ENCODE data around the gene PTPN9. TPM values are rescaled to one million over a fixed set of nuclear protein-coding genes. Genes with fewer than 3 reads are reported as not detected.

PTPN9 gene
- total and polyA plus RNA-seq, 2 of the 13 experiments (the other 11 are each of a cell fraction or from before 2014, with no cell fraction given), result 16.6 to 19.9 TPM

- TF ChIP-seq ZNF136 (CRISPR knock-in tag; IDR thresholded peaks at IDR 0.05; ENCODE audit: low read depth), result no peak
- TF ChIP-seq ELK4 (CRISPR knock-in tag; IDR thresholded peaks at IDR 0.05; ENCODE audit: borderline replicate concordance), result no peak
- no peak for TF ChIP-seq TEF (CRISPR knock-in tag; IDR thresholded peaks at IDR 0.05)
- no peak for TF ChIP-seq ZNF33B (CRISPR knock-in tag; IDR thresholded peaks at IDR 0.05)
- no peak for TF ChIP-seq ZNF576 (CRISPR knock-in tag; IDR thresholded peaks at IDR 0.05)
- TF ChIP-seq GABPB1 (CRISPR knock-in tag; IDR thresholded peaks at IDR 0.05), result peak; percentile 93
- TF ChIP-seq ARID3A (IDR thresholded peaks at IDR 0.05; ENCODE audit: low read depth, low read length), result no peak
- no peak for TF ChIP-seq RFX5 (IDR thresholded peaks at IDR 0.05; ENCODE audit: low read depth, low read length)
- TF ChIP-seq PAF1 (CRISPR knock-in tag; IDR thresholded peaks at IDR 0.05), result no peak
- TF ChIP-seq ZNF331 (CRISPR knock-in tag; IDR thresholded peaks at IDR 0.05), result 0 out of 2 replicates have a peak, but pooled peaks have one; percentile 23
- TF ChIP-seq SNAPC2 (CRISPR knock-in tag; IDR thresholded peaks at IDR 0.05), result no peak
- TF ChIP-seq HDAC2 (CRISPR knock-in tag; IDR thresholded peaks at IDR 0.05), result peak; percentile 45
- no peak for TF ChIP-seq ZBTB49 (CRISPR knock-in tag; IDR thresholded peaks at IDR 0.05; ENCODE audit: borderline replicate concordance)
- peak; percentile 92; the same call in 1 of the 2 replicates for TF ChIP-seq ZNF34 (CRISPR knock-in tag; IDR thresholded peaks at IDR 0.05; ENCODE audit: borderline replicate concordance)
- no peak for TF ChIP-seq NR3C1 (CRISPR knock-in tag; IDR thresholded peaks at IDR 0.05)
- no peak for TF ChIP-seq MATR3 (CRISPR knock-in tag; IDR thresholded peaks at IDR 0.05)
- peak; percentile 77 for TF ChIP-seq ZNF605 (CRISPR knock-in tag; IDR thresholded peaks at IDR 0.05)
- TF ChIP-seq BCL6 (CRISPR knock-in tag; IDR thresholded peaks at IDR 0.05), result peak; percentile 40
- no peak for TF ChIP-seq AHR (CRISPR knock-in tag; IDR thresholded peaks at IDR 0.05)
- no peak for TF ChIP-seq ZNF597 (CRISPR knock-in tag; IDR thresholded peaks at IDR 0.05)
- TF ChIP-seq CHD2 (IDR thresholded peaks at IDR 0.05; ENCODE audit: low read depth, low read length), result no peak
Observed at GRCh38 chr15:75625542-75626347, 46.6 kb upstream of the PTPN9 start, which contains the start of gene SNUPN (continued).

Measured in HepG2 (cell line).